Thyroid gland (tissue), 4 donors: ENCODE measurements around the gene NPRL2.

Experiments used
- CTCF ChIP-seq, 6 experiments: fragments of 200-600 bp in 3 of 6; fragments of 450-650 bp in 3 of 6; sonication (generic) in 3 of 6; IDR thresholded peaks; one replicate each; pipeline ENCODE4 v1.5.1; 2016 to 2019; ENCODE audit warnings: antibody characterized with exemption in 6 of 6, mild to moderate bottlenecking in 2 of 6, inconsistent platforms in 1 of 6, moderate library complexity in 1 of 6
- POLR2A ChIP-seq, 2 donors: fragments of 450-650 bp; IDR thresholded peaks; one replicate each; pipeline ENCODE4 v1.6.1; 2017; ENCODE audit warnings: antibody characterized with exemption in 2 of 2, mild to moderate bottlenecking in 2 of 2, moderate library complexity in 1 of 2

GRCh38 chr3:50358355-50358910 lies 7.9 kb upstream of the NPRL2 start:
- no peak for TF ChIP-seq CTCF (IDR thresholded peaks at IDR 0.05)
- TF ChIP-seq POLR2A (IDR thresholded peaks at IDR 0.05): no peak
